AG09309 (cell line): ENCODE data around the gene ATP1A3.

Experiments used
- DNase-seq: peaks from one replicate; pipeline ENCODE4 v3.0.0-alpha.2; 2010; ENCODE audit warnings: low read depth
- H3K4me3 ChIP-seq: 2 replicates; pipeline ENCODE4 v1.5.1; 2011; ENCODE audit warnings: mild to moderate bottlenecking, low read depth, low read length, moderate library complexity; ENCODE audit not compliant: control insufficient read depth
- CTCF ChIP-seq: IDR thresholded peaks from 2 replicates; pipeline ENCODE4 v1.5.1; 2011; ENCODE audit warnings: mild to moderate bottlenecking, low read depth, low read length, inconsistent platforms; ENCODE audit not compliant: insufficient read depth, control insufficient read depth; ENCODE audit errors: missing control alignments

ATP1A3 gene

DNA sequence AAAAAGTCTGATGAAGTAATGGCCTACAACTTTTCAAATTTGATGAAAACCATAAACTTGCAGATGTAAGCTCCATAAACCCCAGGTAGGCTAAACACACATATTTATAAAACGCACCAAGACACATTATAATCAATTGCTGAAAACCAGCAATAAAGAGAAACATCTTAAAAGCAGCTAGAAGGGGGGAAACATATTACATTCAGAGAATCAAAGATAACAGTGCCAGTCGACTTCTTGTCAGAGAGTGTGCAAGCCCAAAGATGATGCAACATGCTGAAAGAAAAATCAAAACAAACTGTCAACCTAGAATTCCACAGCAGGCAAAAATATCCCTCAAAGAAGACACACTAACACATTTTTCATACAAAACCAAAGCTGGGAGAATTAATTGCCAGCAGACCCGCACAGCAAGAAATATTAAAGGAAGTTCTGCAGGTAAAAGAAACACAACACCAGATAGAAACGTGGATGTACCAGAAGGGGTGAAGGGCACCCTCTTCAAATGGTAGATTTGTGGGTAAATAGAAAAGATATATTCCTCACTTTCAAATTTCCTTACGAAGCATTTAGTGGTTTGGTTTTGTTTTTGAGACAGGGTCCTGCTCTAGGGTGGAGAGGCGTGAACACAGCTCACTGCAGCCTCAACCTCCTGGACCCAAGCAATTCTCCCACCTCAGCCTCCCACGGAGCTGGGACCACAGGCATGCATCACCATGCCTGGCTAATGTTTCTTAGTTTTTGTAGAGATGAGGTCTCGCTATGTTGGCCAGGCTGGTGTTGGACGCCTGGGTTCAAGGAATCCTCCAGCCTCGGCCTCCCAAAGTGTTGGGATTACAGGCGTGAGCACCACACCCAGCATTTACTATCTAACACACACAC, 16.5 kb upstream of the ATP1A3 start:
- no peak overlapping the region for H3K4me3 ChIP-seq
- TF ChIP-seq CTCF = no peak
- peak; percentile 55 for DNase-seq

DNA sequence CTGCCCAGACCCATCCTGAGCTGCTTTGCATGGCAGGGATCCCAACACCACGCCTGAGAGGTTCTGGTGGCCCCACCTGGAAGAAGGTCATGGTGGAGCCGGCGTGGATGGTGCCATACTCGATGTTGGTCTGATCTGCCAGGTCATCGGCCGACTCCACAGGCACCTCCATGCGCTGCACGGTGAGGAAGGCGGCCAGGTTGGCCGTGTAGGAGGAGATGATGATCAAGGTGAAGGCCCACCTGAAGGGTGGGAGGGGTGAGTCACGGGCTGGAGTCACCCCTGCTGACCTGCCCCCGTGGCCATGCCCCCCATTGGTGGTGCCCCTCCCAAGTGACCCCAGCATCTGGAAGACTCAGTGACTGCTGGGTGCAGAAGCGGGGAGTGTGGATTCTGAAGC, 12.5 kb upstream of the ATP1A3 start:
- no peak for TF ChIP-seq CTCF
- H3K4me3 ChIP-seq = no peak overlapping the region
- no peak for DNase-seq

GRCh38 chr19:42005504-42005903, 11.5 kb upstream of the ATP1A3 start:
- H3K4me3 ChIP-seq = no peak overlapping the region
- DNase-seq = no peak
- no peak for TF ChIP-seq CTCF

DNA sequence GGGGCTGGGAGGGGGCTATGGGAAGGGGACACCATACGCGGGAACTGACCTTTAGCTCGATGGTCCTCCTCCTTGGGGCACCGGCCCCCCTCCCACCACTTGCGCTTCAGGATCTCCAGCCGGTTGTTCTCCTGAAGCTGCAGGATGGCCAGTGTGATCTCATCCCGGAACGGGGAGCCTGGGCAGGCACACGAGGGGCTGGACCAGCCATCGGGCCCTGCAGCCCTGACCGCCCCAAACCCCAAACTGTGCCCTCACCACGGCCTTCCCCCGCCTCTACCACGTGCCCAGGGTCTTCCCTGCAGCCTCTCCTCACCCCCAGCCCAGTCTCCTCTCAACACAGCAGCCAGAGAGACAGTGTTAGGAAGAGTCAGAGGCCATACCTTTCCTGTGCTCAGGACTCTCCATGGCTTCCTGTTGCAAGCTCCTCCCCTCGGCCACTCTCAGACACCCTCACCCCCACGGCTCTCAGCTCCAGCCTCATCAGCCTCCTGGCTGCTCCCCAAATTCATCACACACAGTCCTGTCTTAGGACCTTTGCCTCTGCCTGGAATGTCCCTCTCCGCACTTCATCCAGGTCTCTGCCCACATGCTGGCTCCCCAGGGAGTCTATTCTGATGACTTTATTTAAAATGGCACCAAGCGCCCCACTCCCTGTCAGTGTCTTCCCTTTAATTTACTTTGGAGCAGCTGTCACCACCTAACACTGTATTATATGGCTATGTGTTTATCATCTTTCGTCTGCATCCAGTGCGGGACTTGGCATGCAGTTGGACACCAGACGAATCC, 9.7 kb upstream of the ATP1A3 start:
- no peak for DNase-seq
- no peak for TF ChIP-seq CTCF
- no peak overlapping the region for H3K4me3 ChIP-seq

DNA sequence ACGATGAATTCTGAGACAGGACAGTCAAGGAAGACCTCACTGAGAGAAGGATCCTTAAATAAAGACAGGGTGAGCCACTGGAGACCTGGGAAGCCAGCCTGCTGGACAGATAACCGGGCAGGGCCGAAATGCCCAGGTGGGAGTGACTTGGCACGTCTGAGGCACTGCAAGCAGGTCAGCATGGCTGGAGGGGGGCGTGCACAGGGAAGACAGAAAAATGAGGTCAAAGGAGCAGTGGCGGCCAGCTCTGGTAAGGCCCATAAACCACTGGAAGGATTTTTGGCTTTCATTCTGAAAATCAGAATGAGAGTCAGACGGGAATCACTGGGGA, 5.8 kb upstream of the ATP1A3 start:
- H3K4me3 ChIP-seq = no peak overlapping the region
- DNase-seq = no peak
- TF ChIP-seq CTCF = no peak

DNA sequence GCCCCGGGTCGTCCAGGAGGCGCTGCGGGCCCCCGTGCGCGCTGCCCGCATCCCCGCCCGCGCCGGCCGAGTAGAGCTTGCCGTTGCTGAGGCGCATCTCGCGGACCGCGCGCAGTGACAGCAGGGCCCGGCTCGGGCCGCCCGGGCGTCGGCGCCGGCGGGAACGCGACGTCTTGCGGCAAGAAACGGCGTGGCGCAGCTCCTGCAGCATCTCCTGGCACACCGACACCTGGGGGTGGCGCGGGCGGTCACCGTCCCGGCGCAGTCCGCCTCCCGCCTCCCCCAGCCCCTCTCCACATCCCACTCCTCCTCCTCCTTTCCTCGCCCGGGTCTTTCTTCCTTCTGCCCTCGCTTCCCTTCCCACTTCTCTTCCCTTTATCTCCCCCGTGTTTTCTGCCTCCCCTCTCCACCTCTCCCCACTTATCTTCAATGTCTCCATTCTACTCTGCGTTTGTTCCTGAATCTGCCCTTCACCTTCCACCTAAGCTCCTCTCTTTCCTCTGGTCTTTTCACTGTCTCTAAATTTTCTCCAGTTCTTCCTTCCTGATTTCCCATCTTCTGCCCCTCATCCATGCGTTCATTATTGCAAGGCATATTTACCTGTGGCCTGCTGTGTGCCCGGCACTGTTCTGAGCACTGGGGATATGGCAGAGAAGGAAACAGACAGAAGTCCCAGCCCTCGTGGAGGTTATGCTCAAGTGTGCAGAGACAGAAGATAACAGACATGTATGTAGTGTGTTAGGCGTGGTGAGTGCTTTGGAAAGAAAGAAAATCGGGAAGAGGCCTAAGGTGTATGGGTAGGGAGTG, 5.2 kb upstream of the ATP1A3 start:
- no peak for TF ChIP-seq CTCF
- no peak for DNase-seq
- no peak overlapping the region for H3K4me3 ChIP-seq
